ENCODE data around the gene ZNF277.

- TF ChIP-seq CTCF (IDR thresholded peaks at IDR 0.05) (no peak), POLR2A (IDR thresholded peaks at IDR 0.05) (no peak)
Observed at GRCh38 chr7:112161253-112162141, 45.0 kb upstream of the ZNF277 start.
